PC-9 (cell line): Measurements from ENCODE around the gene ZNF552.

Experiments used
- CTCF ChIP-seq: fragments of 200-600 bp; sonication (generic); conservative IDR thresholded peaks from 2 replicates; pipeline ENCODE4 v1.6.1; 2017; ENCODE audit warnings: mixed run types, antibody characterized with exemption, mild to moderate bottlenecking, moderate library complexity
- EZH2 ChIP-seq: fragments of 200-600 bp; sonication (generic); IDR thresholded peaks from 2 replicates; pipeline ENCODE4 v1.8.0; 2017; ENCODE audit warnings: antibody characterized with exemption, low read depth

- TF ChIP-seq CTCF = no peak
- no peak for TF ChIP-seq EZH2
Observed at GRCh38 chr19:57778336-57778735, 36.4 kb downstream of the ZNF552 start.
